ENCODE data around the gene MYO18A.

The MYO18A gene

GRCh38 chr17:29049541-29050145, 130.6 kb downstream of the MYO18A start:
- no peak for TF ChIP-seq FOXP2 (optimal IDR thresholded peaks at IDR 0.05; ENCODE audit: borderline replicate concordance, extremely low read depth, extremely low read length, insufficient read depth)
- TF ChIP-seq REST (IDR thresholded peaks at IDR 0.05; ENCODE audit: insufficient read depth in 1 of 2, low read depth in 2 of 2, low read length in 2 of 2) = no peak
- TF ChIP-seq TAF1 (IDR thresholded peaks at IDR 0.05; ENCODE audit: borderline replicate concordance, insufficient read depth, low read length) = no peak
- TF ChIP-seq POLR2AphosphoS5 (IDR thresholded peaks at IDR 0.05; ENCODE audit: low read depth, low read length) = no peak
- no peak for TF ChIP-seq SIN3A (IDR thresholded peaks at IDR 0.05; ENCODE audit: borderline replicate concordance, insufficient read depth, low read length)

- peak; percentile 83 for TF ChIP-seq FOXP2 (optimal IDR thresholded peaks at IDR 0.05; ENCODE audit: borderline replicate concordance, extremely low read depth, extremely low read length, insufficient read depth)
- no peak for TF ChIP-seq TAF1 (IDR thresholded peaks at IDR 0.05; ENCODE audit: borderline replicate concordance, insufficient read depth, low read length)
- peak; percentile 83; the same call in 1 of the 2 replicates for TF ChIP-seq SIN3A (IDR thresholded peaks at IDR 0.05; ENCODE audit: borderline replicate concordance, insufficient read depth, low read length)
- TF ChIP-seq REST (IDR thresholded peaks at IDR 0.05; ENCODE audit: insufficient read depth in 1 of 2, low read depth in 2 of 2, low read length in 2 of 2) = peak in 1 of 2 experiments; percentile 51; a peak in 1 of 4 replicates
- no peak for TF ChIP-seq POLR2AphosphoS5 (IDR thresholded peaks at IDR 0.05; ENCODE audit: low read depth, low read length)
These were observed 131.5 kb downstream of the MYO18A start for GRCh38 chr17:29048440-29049368.

GRCh38 chr17:29046473-29046839, 133.7 kb downstream of the MYO18A start:
- TF ChIP-seq TAF1 (IDR thresholded peaks at IDR 0.05; ENCODE audit: borderline replicate concordance, insufficient read depth, low read length) (no peak), SIN3A (IDR thresholded peaks at IDR 0.05; ENCODE audit: borderline replicate concordance, insufficient read depth, low read length) (no peak), FOXP2 (optimal IDR thresholded peaks at IDR 0.05; ENCODE audit: borderline replicate concordance, extremely low read depth, extremely low read length, insufficient read depth) (no peak), REST (IDR thresholded peaks at IDR 0.05; ENCODE audit: insufficient read depth in 1 of 2, low read depth in 2 of 2, low read length in 2 of 2) (no peak), POLR2AphosphoS5 (IDR thresholded peaks at IDR 0.05; ENCODE audit: low read depth, low read length) (no peak)

GRCh38 chr17:29045734-29046472, 134.3 kb downstream of the MYO18A start:
- TF ChIP-seq SIN3A (IDR thresholded peaks at IDR 0.05; ENCODE audit: borderline replicate concordance, insufficient read depth, low read length) = no peak
- TF ChIP-seq TAF1 (IDR thresholded peaks at IDR 0.05; ENCODE audit: borderline replicate concordance, insufficient read depth, low read length) = no peak
- no peak for TF ChIP-seq POLR2AphosphoS5 (IDR thresholded peaks at IDR 0.05; ENCODE audit: low read depth, low read length)
- no peak for TF ChIP-seq FOXP2 (optimal IDR thresholded peaks at IDR 0.05; ENCODE audit: borderline replicate concordance, extremely low read depth, extremely low read length, insufficient read depth)
- TF ChIP-seq REST (IDR thresholded peaks at IDR 0.05; ENCODE audit: insufficient read depth in 1 of 2, low read depth in 2 of 2, low read length in 2 of 2) = no peak
